GM23248 (cell line): ENCODE data around the gene SEPTIN1. TPM values are rescaled to one million over a fixed set of nuclear protein-coding genes. Genes with fewer than 3 reads are reported as not detected.

Source experiments
- DNase-seq: peaks from one replicate; pipeline ENCODE4 v3.0.0-alpha.2; 2015
- H2AFZ ChIP-seq: fragments of 200-600 bp; sonication (generic); 2 replicates; pipeline ENCODE4 v1.6.1; 2016; ENCODE audit warnings: antibody characterized with exemption
- H3F3A ChIP-seq: fragments of 200-600 bp; sonication (generic); 2 replicates; pipeline ENCODE4 v1.6.1; 2016; ENCODE audit warnings: mild to moderate bottlenecking, antibody characterized with exemption, mixed run types; ENCODE audit not compliant: insufficient read depth
- H3K27ac ChIP-seq: fragments of 200-600 bp; sonication (generic); 2 replicates; pipeline ENCODE4 v1.5.1; 2016; ENCODE audit warnings: mild to moderate bottlenecking
- H3K27me3 ChIP-seq: fragments of 200-600 bp; sonication (generic); replicated peaks from 2 replicates; pipeline ENCODE4 v1.6.1; 2016; ENCODE audit warnings: mild to moderate bottlenecking; ENCODE audit not compliant: insufficient read depth
- H3K36me3 ChIP-seq: fragments of 200-600 bp; sonication (generic); 2 replicates; pipeline ENCODE4 v1.6.1; 2016; ENCODE audit warnings: low read depth, mild to moderate bottlenecking
- H3K4me1 ChIP-seq: fragments of 200-600 bp; sonication (generic); 2 replicates; pipeline ENCODE4 v1.6.1; 2016; ENCODE audit warnings: mild to moderate bottlenecking; ENCODE audit not compliant: insufficient read depth
- H3K4me2 ChIP-seq: fragments of 200-600 bp; sonication (generic); one replicate; pipeline ENCODE4 v1.6.1; 2016; ENCODE audit warnings: mild to moderate bottlenecking; ENCODE audit not compliant: unreplicated experiment
- H3K4me3 ChIP-seq: fragments of 200-600 bp; sonication (generic); 2 replicates; pipeline ENCODE4 v1.5.1; 2016; ENCODE audit warnings: mild to moderate bottlenecking
- H3K79me2 ChIP-seq: fragments of 200-600 bp; sonication (generic); 2 replicates; pipeline ENCODE4 v1.6.1; 2016; ENCODE audit warnings: mild to moderate bottlenecking; ENCODE audit not compliant: insufficient read depth
- H3K9ac ChIP-seq: fragments of 200-600 bp; sonication (generic); 2 replicates; pipeline ENCODE4 v1.6.1; 2016; ENCODE audit warnings: mild to moderate bottlenecking
- H3K9me2 ChIP-seq: fragments of 200-600 bp; sonication (generic); 2 replicates; pipeline ENCODE4 v1.6.1; 2016; ENCODE audit warnings: mixed run types, mild to moderate bottlenecking, moderate library complexity; ENCODE audit not compliant: insufficient read depth
- H3K9me3 ChIP-seq: fragments of 200-600 bp; sonication (generic); one replicate; pipeline ENCODE4 v1.6.1; 2017; ENCODE audit warnings: low read depth
- H4K20me1 ChIP-seq: fragments of 200-600 bp; sonication (generic); 2 replicates; pipeline ENCODE4 v1.6.0; 2016; ENCODE audit not compliant: insufficient read depth
- EZH2 ChIP-seq: fragments of 200-600 bp; sonication (generic); IDR thresholded peaks from 2 replicates; pipeline ENCODE4 v1.6.1; 2018; ENCODE audit warnings: antibody characterized with exemption, mild to moderate bottlenecking; ENCODE audit not compliant: insufficient read depth, poor library complexity, severe bottlenecking
- EZH2phosphoT487 ChIP-seq: fragments of 200-600 bp; sonication (generic); IDR thresholded peaks from 2 replicates; pipeline ENCODE4 v1.6.1; 2018; ENCODE audit warnings: antibody characterized with exemption, moderate library complexity, mild to moderate bottlenecking, low read depth; ENCODE audit not compliant: insufficient read depth
- WGBS, 2 experiments: methylation state at CpG; one replicate each; pipeline ENCODE4 v1.1.6; 2015 to 2017; ENCODE audit warnings: low lambda C conversion rate in 2 of 2, low coverage in 1 of 2; ENCODE audit errors: missing lambda C conversion rate in 2 of 2; 5-methylcytosine and 5-hydroxymethylcytosine counted together
- in situ Hi-C: fragments of 300-500 bp; cut with MboI; formaldehyde crosslinking; loops from 2 replicates; pipeline ENCODE4 v1.15.0; 2020
- polyA plus RNA-seq: library from polyadenylated mRNA; unstranded; fragments of >200 nt; fragmentation: Nextera tagmentation; extraction: Ambion mirVana; gene quantifications from 2 replicates; pipeline ENCODE4 v1.2.1, GENCODE V29; 2016
- total RNA-seq: library from RNA; depleted of rRNA; stranded (reverse); fragments of >200 nt; shearing (Covaris generic); gene quantifications from 2 replicates; pipeline ENCODE4 v1.2.3, GENCODE V29; 2014

The SEPTIN1 gene
- total and polyA plus RNA-seq, 2 experiments from 2014 or later, result 1.9 TPM; not detected in 1

GRCh38 chr16:30409125-30410060 is 27.0 kb upstream of the SEPTIN1 start:
- TF ChIP-seq EZH2phosphoT487 (no peak), EZH2 (no peak)
- peaks cover 49% of the 10 kb centered on the region for H3K79me2 ChIP-seq
- DNase-seq, result peak; percentile 88
- H3K27me3 ChIP-seq, result no peaks in the 10 kb centered on the region
- peaks cover 13% of the 10 kb centered on the region for H3F3A ChIP-seq
- peaks cover 22% of the 10 kb centered on the region for H3K4me1 ChIP-seq
- in situ Hi-C loops, result loop anchor here (25.0 kb wide), 1 partner anchor 297 kb away; the partner anchor contains the start of genes GDPD3 and MAPK3
- 38 to 45% methylated on average over 15 of the region's 15 CpGs for WGBS, 2 experiments
- H3K27ac ChIP-seq, result peak overlapping the region; percentile 15; the same call in 1 of the 2 replicates
- no peak overlapping the region for H2AFZ ChIP-seq
- no peaks in the 10 kb centered on the region for H4K20me1 ChIP-seq
- H3K4me3 ChIP-seq, result no peak overlapping the region
- H3K36me3 ChIP-seq, result peaks cover 5% of the 10 kb centered on the region; the same call in 1 of the 2 replicates
- H3K9ac ChIP-seq, result 0 out of 2 replicates have a peak overlapping the region, but pooled peaks have one; percentile 16
- peak overlapping the region; percentile 62 for H3K4me2 ChIP-seq
- no peaks in the 10 kb centered on the region for H3K9me3 ChIP-seq
- H3K9me2 ChIP-seq, result no peaks in the 10 kb centered on the region

GRCh38 chr16:30407804-30408534 is 25.6 kb upstream of the SEPTIN1 start:
- in situ Hi-C loops, result loop anchor here (25.0 kb wide), 1 partner anchor 296 kb away; the partner anchor contains the start of genes GDPD3 and MAPK3
- H3K79me2 ChIP-seq, result peaks cover 37% of the 10 kb centered on the region
- no peaks in the 10 kb centered on the region for H3K9me3 ChIP-seq

GRCh38 chr16:30407102-30407803 is 24.9 kb upstream of the SEPTIN1 start, which contains the start of gene ZNF771:
TSS of gene ZNF771 (plus strand) at chr16:30407606. CDS start at chr16:30408054, 448 bp downstream.
- peak within 1 kb of the TSS; percentile 89 for H2AFZ ChIP-seq
- TF ChIP-seq EZH2phosphoT487 (no peak), EZH2 (no peak)
- peaks cover 30% of the 10 kb centered on the region for H3K79me2 ChIP-seq
- no peaks in the 10 kb centered on the region for H3K36me3 ChIP-seq
- peak; percentile 94 for DNase-seq
- H3K9me2 ChIP-seq, result no peaks in the 10 kb centered on the region
- no peaks in the 10 kb centered on the region for H3K27me3 ChIP-seq
- WGBS, 2 experiments, result 0 to 2% methylated on average over 34 to 47 of the region's 65 CpGs
- H3K4me2 ChIP-seq, result peak within 1 kb of the TSS; percentile 79
- no peaks in the 10 kb centered on the region for H3K9me3 ChIP-seq
- in situ Hi-C loops, result loop anchor here (25.0 kb wide), 1 partner anchor 295 kb away; the partner anchor contains the start of genes GDPD3 and MAPK3
- H4K20me1 ChIP-seq, result no peaks in the 10 kb centered on the region
- H3K4me1 ChIP-seq, result peaks cover 22% of the 10 kb centered on the region
- H3K9ac ChIP-seq, result peak within 1 kb of the TSS; percentile 89
- H3F3A ChIP-seq, result peaks cover 13% of the 10 kb centered on the region
- peak within 1 kb of the TSS; percentile 79 for H3K27ac ChIP-seq
- peak within 1 kb of the TSS; percentile 78 for H3K4me3 ChIP-seq

More at GRCh38 chr16:30407804-30408534, 25.6 kb upstream of the SEPTIN1 start:
- peaks cover 13% of the 10 kb centered on the region for H3F3A ChIP-seq
- peak overlapping the region; percentile 79 for H3K27ac ChIP-seq
- 6 to 10% methylated on average over 13 to 18 of the region's 19 CpGs for WGBS, 2 experiments
- no peaks in the 10 kb centered on the region for H3K27me3 ChIP-seq
- H4K20me1 ChIP-seq, result no peaks in the 10 kb centered on the region
- H3K9me2 ChIP-seq, result no peaks in the 10 kb centered on the region
- DNase-seq, result peak; percentile 56
- peak overlapping the region; percentile 89 for H2AFZ ChIP-seq
- TF ChIP-seq EZH2 (no peak), EZH2phosphoT487 (no peak)
- peak overlapping the region; percentile 78 for H3K4me3 ChIP-seq
- peaks cover 3% of the 10 kb centered on the region; the same call in 1 of the 2 replicates for H3K36me3 ChIP-seq
- peak overlapping the region; percentile 79 for H3K4me2 ChIP-seq
- peak overlapping the region; percentile 89 for H3K9ac ChIP-seq
- H3K4me1 ChIP-seq, result peaks cover 22% of the 10 kb centered on the region
